ENCODE measurements around the gene FHL2. TPM values are rescaled to one million over a fixed set of nuclear protein-coding genes. Genes with fewer than 3 reads are reported as not detected.
A peak's percentile ranks its signal among the peaks of the same experiment; 100 is the strongest.

FHL2 gene
- total and polyA plus RNA-seq, 2 donors (not counting 3 experiments of a cell fraction or from before 2014, with no cell fraction given): 197 to 491 TPM

- Histone ChIP-seq H3K36me3 (ENCODE audit: control insufficient read depth in 2 of 2, extremely low read depth in 1 of 2, insufficient read depth in 2 of 2, low read length in 2 of 2) (no peaks in the 10 kb centered on the region), H3K79me2 (ENCODE audit: control insufficient read depth, insufficient read depth, low read length) (no peaks in the 10 kb centered on the region), H3K4me1 (ENCODE audit: control insufficient read depth, extremely low read depth, insufficient read depth, low read length) (no peaks in the 10 kb centered on the region), H3K27ac (ENCODE audit: insufficient read depth, low read depth, low read length) (no peak overlapping the region), H2AFZ (ENCODE audit: low read depth, low read length) (no peak overlapping the region), H3K27me3 (ENCODE audit: control insufficient read depth in 2 of 2, insufficient read depth in 2 of 2, low read length in 2 of 2) (peaks cover 13 to 18% of the 10 kb centered on the region in 2 experiments), H4K20me1 (replicated peaks; ENCODE audit: control insufficient read depth, extremely low read depth, insufficient read depth, low read length) (no peaks in the 10 kb centered on the region), H3K9me1 (replicated peaks; ENCODE audit: control insufficient read depth, extremely low read depth, insufficient read depth, low read length) (no peaks in the 10 kb centered on the region), H3K9me3 (replicated peaks; ENCODE audit: control insufficient read depth, insufficient read depth, low read length) (no peaks in the 10 kb centered on the region), H3K9ac (replicated peaks; ENCODE audit: extremely low read depth, insufficient read depth, low read length) (no peak overlapping the region), H3K4me2 (ENCODE audit: insufficient read depth, low read length) (no peak overlapping the region), H3K4me3 (replicated peaks in 1 of 3; ENCODE audit: insufficient read depth in 1 of 3, low read depth in 1 of 3, low read length in 3 of 3) (no peak overlapping the region)
- dilution Hi-C loops (cut with MboI; ENCODE audit: extremely low pct_ligation_motif_present, low sequenced_read_pairs): no loop called here
- POLR2A ChIA-PET: no interaction called here
- CTCF ChIA-PET: no interaction called here
- no TSS peak for BruUV-seq (replicated peaks)
- intact Hi-C loops (cut with micrococcal nuclease): no loop called here
- no peak for DNase-seq (ENCODE audit: low read depth, low spot score)
- FAIRE-seq: peak; percentile 49
- no peak for TF ChIP-seq EZH2 (IDR thresholded peaks at IDR 0.05; ENCODE audit: borderline replicate concordance, low read depth, low read length, severe bottlenecking)
- no peak for TF ChIP-seq GATA2 (IDR thresholded peaks at IDR 0.05; ENCODE audit: insufficient read depth, insufficient read length, low read depth, low read length)
- no peak for TF ChIP-seq MYC (IDR thresholded peaks at IDR 0.05; ENCODE audit: low read depth, low read length)
- no peak for TF ChIP-seq MAX (IDR thresholded peaks at IDR 0.05; ENCODE audit: insufficient read depth, insufficient read length)
- TF ChIP-seq FOS (IDR thresholded peaks at IDR 0.05; ENCODE audit: borderline replicate concordance, insufficient read depth, low read length): no peak
- no peak for TF ChIP-seq JUN (IDR thresholded peaks at IDR 0.05; ENCODE audit: borderline replicate concordance, insufficient read depth, insufficient read length, low read depth)
- no peak for TF ChIP-seq POLR2AphosphoS5 (IDR thresholded peaks at IDR 0.05; ENCODE audit: insufficient read depth, low read depth, low read length)
- TF ChIP-seq CTCF (IDR thresholded peaks at IDR 0.05; ENCODE audit: extremely low read depth in 1 of 2, insufficient read depth in 1 of 2, low read depth in 1 of 2, low read length in 2 of 2): no peak
- TF ChIP-seq POLR2A (IDR thresholded peaks at IDR 0.05; ENCODE audit: low read depth, low read length): no peak
Observed at GRCh38 chr2:105416156-105416555, 17.3 kb upstream of the FHL2 start.

All from endothelial cell of umbilical vein (primary cell).